Parathyroid adenoma (tissue), 2 donors: Measurements from ENCODE around the gene FAM234B.
A peak's percentile ranks its signal among the peaks of the same experiment; 100 is the strongest.

Experiments
- H2AFZ ChIP-seq: fragments of 300-600 bp; sonication (generic); one replicate; pipeline ENCODE4 v1.7.0; 2017; ENCODE audit warnings: antibody characterized with exemption, mild to moderate bottlenecking
- H3K27ac ChIP-seq: fragments of 300-600 bp; sonication (generic); one replicate; pipeline ENCODE4 v1.7.0; 2017
- H3K27me3 ChIP-seq: fragments of 300-600 bp; sonication (generic); one replicate; pipeline ENCODE4 v1.7.0; 2017; ENCODE audit warnings: low read length; ENCODE audit not compliant: control insufficient read depth, insufficient read depth
- H3K36me3 ChIP-seq: fragments of 300-600 bp; sonication (generic); one replicate; pipeline ENCODE4 v1.7.0; 2017; ENCODE audit warnings: low read length; ENCODE audit not compliant: control insufficient read depth, insufficient read depth
- H3K4me1 ChIP-seq: fragments of 300-600 bp; sonication (generic); one replicate; pipeline ENCODE4 v1.7.0; 2017; ENCODE audit warnings: control low read depth
- H3K4me2 ChIP-seq: fragments of 300-600 bp; sonication (generic); one replicate; pipeline ENCODE4 v1.7.0; 2017; ENCODE audit warnings: low read length
- H3K4me3 ChIP-seq: fragments of 300-600 bp; sonication (generic); one replicate; pipeline ENCODE4 v1.7.0; 2017; ENCODE audit warnings: low read depth, low read length
- H3K79me2 ChIP-seq: fragments of 300-600 bp; sonication (generic); one replicate; pipeline ENCODE4 v1.7.0; 2017; ENCODE audit warnings: control low read depth
- H3K9ac ChIP-seq: fragments of 300-600 bp; sonication (generic); one replicate; pipeline ENCODE4 v1.7.0; 2017; ENCODE audit warnings: mild to moderate bottlenecking
- H3K9me3 ChIP-seq: fragments of 300-600 bp; sonication (generic); one replicate; pipeline ENCODE4 v1.7.0; 2017; ENCODE audit warnings: low read length; ENCODE audit not compliant: control insufficient read depth
- TF ChIP-seq, protein P1 (sequence below): fragments of 300-600 bp; sonication (generic); IDR thresholded peaks from one replicate; pipeline ENCODE4 v1.7.0; 2017; ENCODE audit warnings: antibody characterized with exemption, mild to moderate bottlenecking
- donor health status: primary hyperparathyroidism.

FAM234B gene

GRCh38 chr12:13121568-13121967 is 77.4 kb downstream of the FAM234B start:
- TF ChIP-seq, protein P1, sequence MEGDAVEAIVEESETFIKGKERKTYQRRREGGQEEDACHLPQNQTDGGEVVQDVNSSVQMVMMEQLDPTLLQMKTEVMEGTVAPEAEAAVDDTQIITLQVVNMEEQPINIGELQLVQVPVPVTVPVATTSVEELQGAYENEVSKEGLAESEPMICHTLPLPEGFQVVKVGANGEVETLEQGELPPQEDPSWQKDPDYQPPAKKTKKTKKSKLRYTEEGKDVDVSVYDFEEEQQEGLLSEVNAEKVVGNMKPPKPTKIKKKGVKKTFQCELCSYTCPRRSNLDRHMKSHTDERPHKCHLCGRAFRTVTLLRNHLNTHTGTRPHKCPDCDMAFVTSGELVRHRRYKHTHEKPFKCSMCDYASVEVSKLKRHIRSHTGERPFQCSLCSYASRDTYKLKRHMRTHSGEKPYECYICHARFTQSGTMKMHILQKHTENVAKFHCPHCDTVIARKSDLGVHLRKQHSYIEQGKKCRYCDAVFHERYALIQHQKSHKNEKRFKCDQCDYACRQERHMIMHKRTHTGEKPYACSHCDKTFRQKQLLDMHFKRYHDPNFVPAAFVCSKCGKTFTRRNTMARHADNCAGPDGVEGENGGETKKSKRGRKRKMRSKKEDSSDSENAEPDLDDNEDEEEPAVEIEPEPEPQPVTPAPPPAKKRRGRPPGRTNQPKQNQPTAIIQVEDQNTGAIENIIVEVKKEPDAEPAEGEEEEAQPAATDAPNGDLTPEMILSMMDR, result no peak
- Histone ChIP-seq H3K27ac (no peak overlapping the region), H2AFZ (no peak overlapping the region), H3K27me3 (no peaks in the 10 kb centered on the region), H3K9ac (no peak overlapping the region), H3K4me2 (no peak overlapping the region), H3K36me3 (no peaks in the 10 kb centered on the region), H3K4me1 (no peaks in the 10 kb centered on the region), H3K4me3 (no peak overlapping the region), H3K9me3 (no peaks in the 10 kb centered on the region), H3K79me2 (no peaks in the 10 kb centered on the region)

GRCh38 chr12:13124656-13125505 is 80.7 kb downstream of the FAM234B start:
- Histone ChIP-seq H3K9ac (no peak overlapping the region), H3K36me3 (no peaks in the 10 kb centered on the region), H3K4me2 (no peak overlapping the region), H2AFZ (no peak overlapping the region), H3K27ac (no peak overlapping the region), H3K4me1 (no peaks in the 10 kb centered on the region), H3K27me3 (no peaks in the 10 kb centered on the region), H3K9me3 (no peaks in the 10 kb centered on the region), H3K79me2 (no peaks in the 10 kb centered on the region), H3K4me3 (no peak overlapping the region)
- TF ChIP-seq, protein P1, result no peak

DNA sequence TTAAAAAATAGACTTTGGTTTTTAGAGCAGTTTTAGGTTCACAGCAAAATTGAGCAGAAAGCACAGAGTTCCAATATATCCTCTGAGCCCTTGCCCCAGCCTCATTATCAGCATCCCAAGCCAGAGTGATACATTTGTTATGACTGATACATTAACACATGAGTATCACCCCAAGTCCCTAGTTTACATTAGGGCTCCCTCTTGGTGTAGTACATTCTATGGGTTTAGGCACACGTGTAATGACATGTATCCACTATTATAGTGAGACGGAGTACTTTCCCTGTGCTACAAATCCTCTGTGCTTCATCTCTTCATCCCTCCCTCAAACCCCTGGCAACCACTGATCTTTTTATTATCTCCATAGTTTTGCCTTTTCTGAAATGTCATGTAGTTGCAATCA is 81.8 kb downstream of the FAM234B start:
- Histone ChIP-seq H3K9ac (no peak overlapping the region), H3K79me2 (no peaks in the 10 kb centered on the region), H3K4me3 (no peak overlapping the region), H3K36me3 (no peaks in the 10 kb centered on the region), H3K27me3 (no peaks in the 10 kb centered on the region), H3K4me2 (no peak overlapping the region), H3K9me3 (no peaks in the 10 kb centered on the region), H3K27ac (no peak overlapping the region), H3K4me1 (no peaks in the 10 kb centered on the region), H2AFZ (no peak overlapping the region)
- TF ChIP-seq, protein P1, result no peak

DNA sequence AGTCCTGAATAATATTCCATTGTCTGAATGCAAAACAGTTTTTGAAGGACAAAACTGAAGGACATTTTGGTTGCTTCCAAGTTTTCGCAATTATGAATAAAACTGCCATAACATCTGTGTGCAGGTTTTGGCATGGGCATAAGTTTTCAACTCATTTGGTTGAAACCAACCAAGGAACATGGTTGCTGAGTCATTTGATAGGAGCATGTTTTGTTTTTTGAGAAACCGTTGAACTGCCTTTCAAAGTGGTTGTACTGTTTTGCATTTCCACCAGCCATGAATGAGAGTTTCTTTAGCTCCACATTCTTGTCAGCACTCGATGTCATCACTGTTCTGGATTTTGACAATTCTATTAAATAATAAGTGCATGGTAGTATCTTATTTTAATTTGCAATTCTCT is 82.3 kb downstream of the FAM234B start:
- H3K27ac ChIP-seq, result no peak overlapping the region

More for the DNA sequence above, 82.3 kb downstream of the FAM234B start:
- H3K27me3 ChIP-seq, result no peaks in the 10 kb centered on the region
- no peaks in the 10 kb centered on the region for H3K79me2 ChIP-seq
- TF ChIP-seq, protein P1, result no peak
- peak overlapping the region; percentile 16 for H2AFZ ChIP-seq
- no peak overlapping the region for H3K4me2 ChIP-seq
- no peak overlapping the region for H3K9ac ChIP-seq
- H3K36me3 ChIP-seq, result no peaks in the 10 kb centered on the region
- H3K4me3 ChIP-seq, result no peak overlapping the region
- no peaks in the 10 kb centered on the region for H3K9me3 ChIP-seq
- H3K4me1 ChIP-seq, result no peaks in the 10 kb centered on the region
